GM21390 (cell line): ENCODE measurements around the gene STARD7.

Source experiments
- ATAC-seq: cut with Tn5 transposase; IDR thresholded peaks from one replicate; pipeline ENCODE4 v1.9.1; 2021; ENCODE audit not compliant: unreplicated experiment

STARD7 gene

GRCh38 chr2:96137321-96138178 is 71.1 kb downstream of the STARD7 start:
- ATAC-seq, result no peak

GRCh38 chr2:96136129-96136720 is 72.4 kb downstream of the STARD7 start:
- no peak for ATAC-seq

- ATAC-seq, result no peak
These were observed 73.0 kb downstream of the STARD7 start for GRCh38 chr2:96135621-96136020.

GRCh38 chr2:96135171-96135570 is 73.5 kb downstream of the STARD7 start:
- ATAC-seq, result no peak
